NCI-H2081 (cell line): Measurements from ENCODE around the gene CLSTN1.

Experiments used
- DNase-seq, 2 experiments: peaks; one replicate each; lab custom pipeline; 2025; lab: John Stamatoyannopoulos, UW

CLSTN1 gene

DNA sequence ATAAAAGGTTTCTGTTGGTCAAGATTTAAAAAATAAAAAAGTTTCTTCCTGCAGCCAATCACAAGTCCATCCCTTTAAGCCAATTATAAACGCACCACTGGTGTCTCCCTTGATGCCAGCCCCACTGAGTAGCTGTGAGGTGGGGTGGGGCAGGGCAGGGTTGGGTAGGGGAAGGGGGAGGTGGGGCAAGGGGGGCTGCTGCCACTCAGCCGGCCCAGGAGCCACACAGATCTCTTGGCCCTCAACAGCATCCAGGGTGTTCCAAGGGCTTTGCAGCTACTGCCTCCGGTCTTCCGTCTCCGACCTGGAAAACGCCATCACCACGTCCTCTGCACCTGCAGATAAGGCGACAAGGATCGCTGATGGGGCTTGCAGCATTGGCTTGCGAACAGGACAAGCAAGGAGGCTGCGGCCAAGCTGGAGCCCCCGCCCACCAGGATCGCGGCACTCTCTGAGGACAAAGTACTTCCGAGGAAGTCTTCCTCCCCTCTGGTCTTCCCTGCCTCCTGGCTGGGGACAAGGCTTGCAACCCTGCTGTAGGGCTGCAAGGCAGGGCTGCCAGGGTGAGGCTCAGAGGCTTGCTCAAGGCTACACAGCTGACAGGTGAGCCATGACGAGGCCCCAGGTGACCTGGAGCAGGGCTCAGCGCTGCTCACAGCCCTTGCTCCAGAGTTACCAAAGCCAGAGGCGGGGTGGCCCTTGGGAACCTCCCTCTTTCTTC is 26.8 kb upstream of the CLSTN1 start:
- DNase-seq, result no peak

DNA sequence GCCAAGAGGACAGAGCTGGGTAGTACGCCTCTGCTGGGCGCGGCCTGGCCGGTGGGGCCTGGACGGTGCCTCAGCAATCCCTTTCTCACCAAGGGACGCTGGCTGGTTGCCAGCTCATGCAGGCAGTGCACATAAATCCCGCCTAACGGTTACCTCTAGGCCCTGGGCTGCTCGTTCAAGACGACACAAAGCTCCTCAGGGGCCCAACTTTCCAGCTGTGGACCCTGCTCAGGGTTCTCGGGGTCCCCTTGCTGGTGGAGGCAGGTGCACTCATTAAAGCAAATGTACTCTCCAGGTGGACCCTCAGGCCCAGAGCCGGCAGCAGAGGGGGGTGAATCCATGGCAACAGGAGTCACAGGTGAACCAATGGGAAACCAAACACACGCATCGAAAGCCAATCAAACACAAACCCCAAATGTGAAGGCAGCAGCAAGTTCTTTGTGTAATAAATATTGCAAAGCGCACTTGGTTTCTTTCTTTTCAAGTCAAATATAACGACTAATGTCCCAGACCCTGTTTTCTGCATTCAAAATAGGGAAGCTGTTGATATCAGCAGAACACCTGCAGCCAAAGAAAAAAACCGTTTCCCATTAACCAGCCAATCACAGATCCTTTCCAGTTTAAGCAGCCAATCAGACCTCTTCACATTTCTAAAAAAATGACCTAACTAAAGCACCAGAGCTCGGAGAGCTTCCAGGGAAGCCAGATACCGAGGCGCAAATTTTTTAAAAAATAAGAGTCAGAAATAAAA is 26.1 kb upstream of the CLSTN1 start:
- no peak for DNase-seq

DNA sequence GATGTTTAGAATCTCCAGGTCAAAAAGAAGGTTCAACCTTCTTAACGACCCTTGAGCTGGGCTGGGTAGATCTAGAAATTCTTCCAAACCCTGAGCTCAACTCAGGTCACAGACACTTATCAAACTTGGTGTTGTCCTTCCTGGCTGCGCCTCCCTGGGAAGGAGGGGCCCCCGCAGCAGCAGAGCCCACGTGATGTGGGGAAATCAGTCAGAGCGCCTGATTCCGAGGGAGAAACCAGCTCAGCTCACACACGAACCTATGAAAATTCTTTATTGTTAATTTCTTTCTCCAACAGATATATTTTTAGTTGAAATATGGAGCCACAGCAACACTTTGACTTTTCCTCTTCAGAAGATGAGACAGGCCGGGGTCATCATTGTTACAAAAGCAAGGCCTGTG is 24.3 kb upstream of the CLSTN1 start:
- no peak for DNase-seq

DNA sequence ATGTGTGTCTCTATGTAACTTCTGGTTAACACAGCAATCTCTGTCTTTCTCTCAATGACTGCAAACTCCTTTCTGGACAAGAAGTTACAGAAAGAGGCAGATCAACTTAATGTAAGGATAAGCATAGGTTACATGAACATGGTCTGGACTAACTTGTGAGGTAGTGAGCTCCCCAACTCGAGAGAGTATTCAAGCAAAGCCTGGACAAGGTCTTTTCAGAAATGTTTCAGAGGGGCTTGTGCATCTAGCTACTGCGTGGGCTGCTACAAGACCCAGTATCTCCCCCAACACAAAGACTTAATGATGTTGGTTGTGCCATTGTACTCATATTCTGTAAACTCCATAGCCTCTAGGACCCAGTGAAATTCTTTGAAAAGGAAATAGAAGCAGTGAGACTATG is 23.5 kb upstream of the CLSTN1 start:
- no peak for DNase-seq

DNA sequence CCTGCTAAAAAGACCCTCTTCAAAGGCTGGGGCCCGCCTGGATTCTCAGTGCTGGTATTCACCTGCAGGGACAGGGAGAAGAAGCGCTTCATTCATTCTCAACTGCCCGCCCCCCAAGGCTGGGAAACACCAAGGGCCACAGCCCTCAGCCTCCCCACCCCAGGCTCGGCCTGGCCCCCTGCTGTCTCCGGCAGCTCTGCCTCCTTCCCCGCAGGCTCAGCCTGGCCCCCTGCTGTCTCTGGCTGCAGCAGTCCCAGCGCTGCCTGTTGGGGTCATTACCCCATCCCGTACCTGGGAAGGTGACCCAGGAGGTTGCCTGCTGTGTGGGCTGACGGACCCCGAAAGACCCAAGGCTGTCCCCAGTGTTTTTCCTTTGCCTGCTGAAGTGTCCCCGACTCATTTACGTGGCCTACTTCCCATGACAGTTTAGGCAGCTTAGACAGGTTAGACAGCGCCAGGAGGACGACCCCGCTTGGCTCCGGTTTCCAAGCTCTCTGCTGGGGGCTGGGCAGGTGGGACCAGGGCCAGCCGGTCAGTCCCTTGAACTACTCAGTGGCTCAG is 22.9 kb upstream of the CLSTN1 start:
- no peak for DNase-seq

DNA sequence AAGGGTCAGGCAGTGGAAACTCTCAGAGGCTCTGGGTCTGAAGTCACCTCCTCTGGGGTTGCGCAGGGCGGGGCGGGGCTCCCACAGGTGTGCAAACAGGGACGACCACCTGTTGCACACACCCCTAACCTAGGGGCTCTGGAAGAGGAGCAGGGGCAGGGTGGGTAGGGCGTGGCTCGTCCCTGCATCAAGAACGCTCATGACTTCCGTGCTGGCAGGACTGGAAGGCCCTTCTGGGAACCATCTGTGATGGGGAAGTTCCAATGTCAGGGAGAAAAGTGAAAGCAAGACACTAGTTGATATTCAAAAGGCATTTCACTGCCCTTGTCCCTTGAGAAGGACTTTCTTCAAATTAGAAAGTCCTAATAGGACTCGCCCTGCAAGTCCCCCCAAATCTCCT is 22.1 kb upstream of the CLSTN1 start:
- DNase-seq, result no peak

DNA sequence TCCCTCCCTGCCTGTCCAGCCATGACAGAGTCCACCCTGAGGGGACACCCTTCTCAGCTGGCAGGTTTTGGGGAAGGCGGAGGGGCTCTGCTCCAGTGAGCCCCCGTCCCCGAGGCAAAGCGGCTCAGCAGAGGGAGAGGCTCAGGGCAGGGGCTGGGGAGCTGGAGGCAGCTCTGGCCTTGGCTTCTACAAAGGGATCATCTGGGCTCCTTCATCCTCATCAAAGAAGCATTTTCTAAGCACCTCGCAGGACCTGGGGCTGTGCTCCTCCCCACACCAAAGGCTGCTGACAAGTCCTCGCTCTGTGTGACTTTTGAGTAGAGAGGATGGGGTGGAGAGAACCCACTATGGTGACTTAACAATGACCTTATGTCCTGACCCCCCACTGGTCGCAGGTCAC is 21.0 kb upstream of the CLSTN1 start:
- no peak for DNase-seq

DNA sequence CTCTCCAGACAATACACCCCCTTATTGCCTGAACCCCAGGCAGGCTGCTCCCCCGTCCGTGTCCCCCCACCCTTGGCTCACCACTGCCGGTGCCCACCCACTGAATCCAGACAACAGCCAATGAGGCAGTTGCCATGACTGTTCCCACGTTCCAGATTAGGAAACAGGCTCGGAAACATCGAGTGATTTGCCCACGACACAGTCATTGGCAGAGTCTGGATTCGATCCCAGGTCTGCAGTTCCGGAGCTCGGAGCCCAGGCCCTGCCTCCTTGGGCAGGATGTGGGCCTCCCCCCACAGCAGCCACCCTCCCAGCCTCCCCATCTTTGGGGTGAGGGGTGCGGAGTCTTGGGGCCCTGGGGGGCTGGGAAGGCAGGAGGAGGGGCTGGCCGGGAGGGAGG is 20.3 kb upstream of the CLSTN1 start:
- DNase-seq, result no peak

DNA sequence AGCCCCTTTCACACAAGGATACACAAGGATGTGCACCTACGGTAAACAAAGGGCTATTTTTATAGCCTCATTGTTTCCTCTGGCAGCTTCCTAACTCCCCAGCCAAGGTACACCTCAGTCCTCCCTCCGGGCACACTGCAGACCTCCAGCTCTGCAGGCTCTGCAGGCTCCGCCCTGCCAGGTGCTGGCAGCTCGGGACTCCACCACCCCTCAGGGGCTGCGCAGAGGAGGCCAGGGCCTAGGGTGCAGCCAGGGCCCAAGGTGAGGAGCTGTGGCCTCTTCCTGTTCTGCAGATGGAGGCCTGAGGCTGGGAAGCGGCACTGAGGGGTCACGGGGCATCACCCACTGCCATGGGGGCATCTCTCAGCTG is 19.8 kb upstream of the CLSTN1 start:
- peak; percentile 95 to 99 for DNase-seq

DNA sequence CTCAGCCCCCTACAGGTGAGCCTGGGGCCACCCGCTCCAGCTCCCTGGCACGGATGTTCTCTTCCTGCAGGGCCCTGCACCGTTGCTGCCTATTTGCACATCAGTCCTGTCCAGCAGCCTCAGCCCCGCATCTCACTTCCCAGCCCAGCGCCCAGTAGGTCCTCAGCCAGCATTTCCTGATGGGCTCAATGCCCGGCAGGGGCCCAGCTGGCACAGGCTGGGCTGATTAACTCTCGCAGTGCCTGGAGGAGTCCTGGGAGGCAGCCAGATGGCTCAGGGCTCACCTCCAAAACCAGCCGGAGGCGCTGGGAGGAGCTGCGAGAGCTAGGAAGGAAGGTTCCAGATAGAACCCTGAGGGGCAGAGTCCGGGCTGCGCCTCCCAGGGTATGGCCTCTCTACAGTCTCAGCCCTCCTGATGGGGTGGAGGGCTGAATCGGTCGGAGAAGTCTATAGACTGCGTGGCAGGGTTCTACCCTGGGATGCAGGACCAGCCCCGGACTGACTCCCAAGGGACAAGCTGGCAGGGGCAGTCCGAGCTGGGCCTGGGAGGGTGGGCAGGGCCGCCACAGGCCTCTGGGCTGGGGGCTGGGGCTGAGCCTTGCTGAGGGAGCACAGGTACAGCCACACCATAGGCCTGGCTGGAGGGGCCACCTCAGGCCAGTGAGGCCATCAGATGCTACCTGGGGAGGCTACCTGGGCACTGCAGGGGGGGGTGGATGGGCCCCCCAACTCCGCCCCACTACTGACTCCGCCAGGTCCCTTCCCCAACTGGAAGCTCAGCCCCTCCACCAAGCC is 19.2 kb upstream of the CLSTN1 start:
- peak; percentile 84 to 95 for DNase-seq

DNA sequence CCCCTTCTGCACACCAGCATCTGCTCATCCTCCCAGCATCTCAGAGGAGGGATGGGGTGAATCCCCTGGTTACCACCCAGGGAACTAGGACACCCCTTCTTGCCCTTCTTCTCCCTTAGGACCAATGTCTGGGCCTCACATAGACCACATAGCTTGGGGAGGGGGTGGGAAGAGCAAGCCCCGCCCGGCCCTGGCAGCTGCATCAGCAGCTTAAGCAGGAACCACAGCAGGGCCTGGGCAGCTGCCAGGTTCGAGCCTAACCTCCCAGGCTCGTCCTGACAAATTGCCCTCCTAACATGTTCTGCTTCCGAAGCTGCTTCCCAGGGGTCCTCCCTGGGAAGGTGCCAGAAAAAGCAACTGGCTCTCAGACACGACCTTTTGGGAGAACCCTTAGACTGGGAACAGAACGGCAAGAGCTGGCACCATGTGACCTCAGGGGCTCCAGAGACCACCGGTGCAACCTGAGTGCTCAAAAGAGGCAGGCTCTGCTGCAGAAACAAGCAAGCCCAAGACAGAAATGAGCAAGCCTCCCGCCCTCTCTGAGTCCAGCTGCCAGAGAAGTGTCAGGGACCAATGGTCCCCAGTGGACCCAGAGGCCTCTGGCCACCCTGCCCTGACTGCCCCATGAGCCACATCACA is 18.4 kb upstream of the CLSTN1 start:
- DNase-seq, result peak; percentile 79 to 91

DNA sequence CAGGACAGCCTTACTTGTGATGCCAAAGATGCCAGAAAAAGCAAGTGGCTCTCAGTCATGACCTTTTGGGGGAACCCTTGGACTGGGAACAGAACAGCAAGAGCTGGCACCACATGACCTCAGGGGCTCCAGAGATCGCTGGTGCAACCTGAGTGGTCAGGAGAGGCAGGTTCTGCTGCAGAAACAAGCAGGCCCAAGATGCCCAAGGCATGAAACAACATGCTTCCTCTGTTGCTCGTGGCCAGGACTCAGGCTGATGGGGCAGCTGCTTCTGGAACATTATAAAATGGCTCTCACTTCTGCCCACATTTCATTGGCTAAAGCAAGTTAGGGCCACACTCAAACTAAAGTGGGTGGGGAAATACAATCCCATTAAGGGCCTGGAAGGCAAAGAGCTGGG is 17.7 kb upstream of the CLSTN1 start:
- no peak for DNase-seq

DNA sequence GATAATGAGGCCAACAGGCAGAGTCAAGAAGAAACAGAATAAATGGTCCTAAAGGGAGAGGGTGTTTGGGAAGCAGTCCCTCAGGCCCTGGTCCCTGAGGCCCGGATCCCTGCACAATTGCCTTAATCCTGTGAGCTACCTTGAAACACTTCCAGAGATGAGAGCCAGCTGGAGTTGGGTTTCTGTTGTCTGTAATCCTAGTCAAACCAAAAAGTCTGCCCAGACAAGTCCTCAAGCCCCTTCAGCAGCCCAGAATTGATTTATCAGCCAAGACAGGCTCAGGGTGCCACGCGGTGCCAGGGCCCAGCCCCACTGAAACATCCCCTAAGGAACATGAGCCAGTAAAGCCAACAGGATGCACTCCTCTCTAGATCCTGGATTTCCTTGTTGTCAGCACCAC is 16.4 kb upstream of the CLSTN1 start:
- peak in 1 of 2 experiments; percentile 24 for DNase-seq

DNA sequence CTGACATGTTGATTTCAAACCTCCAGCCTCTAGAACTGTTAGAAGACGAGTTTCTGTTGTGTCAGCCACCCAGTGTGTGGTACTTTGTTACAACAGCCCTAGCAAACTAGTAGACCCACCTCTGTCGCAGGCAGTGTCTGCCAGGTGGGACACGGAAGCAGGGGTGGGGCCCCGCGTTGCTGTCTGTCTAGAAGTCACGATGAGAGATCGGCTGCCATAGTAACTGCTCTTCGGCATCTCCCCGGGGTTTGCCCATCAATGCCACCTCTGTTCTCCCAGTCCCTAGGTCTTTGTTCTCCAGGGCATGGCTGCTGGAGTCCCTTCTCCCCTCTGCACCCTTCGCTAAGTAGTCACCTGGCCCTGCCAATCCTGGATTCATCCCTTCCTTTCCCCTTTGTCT is 15.2 kb upstream of the CLSTN1 start:
- no peak for DNase-seq

DNA sequence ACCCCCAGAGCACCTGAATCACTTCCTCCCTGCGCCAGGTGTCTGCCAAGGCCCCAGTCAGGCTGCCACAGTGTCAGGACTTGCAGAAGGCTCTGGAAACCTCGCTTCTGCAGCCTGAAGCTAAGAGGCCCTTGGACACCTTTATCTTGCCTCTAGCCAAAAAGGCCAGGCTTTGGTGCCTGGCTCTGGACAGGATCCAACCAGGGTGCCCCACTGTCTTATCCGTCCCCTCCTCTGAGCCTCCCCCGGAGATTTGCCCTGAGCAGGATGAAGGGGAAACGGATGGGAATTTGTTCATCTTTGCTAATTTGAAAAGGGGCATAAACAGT is 12.8 kb upstream of the CLSTN1 start:
- DNase-seq, result peak in 1 of 2 experiments; percentile 75

DNA sequence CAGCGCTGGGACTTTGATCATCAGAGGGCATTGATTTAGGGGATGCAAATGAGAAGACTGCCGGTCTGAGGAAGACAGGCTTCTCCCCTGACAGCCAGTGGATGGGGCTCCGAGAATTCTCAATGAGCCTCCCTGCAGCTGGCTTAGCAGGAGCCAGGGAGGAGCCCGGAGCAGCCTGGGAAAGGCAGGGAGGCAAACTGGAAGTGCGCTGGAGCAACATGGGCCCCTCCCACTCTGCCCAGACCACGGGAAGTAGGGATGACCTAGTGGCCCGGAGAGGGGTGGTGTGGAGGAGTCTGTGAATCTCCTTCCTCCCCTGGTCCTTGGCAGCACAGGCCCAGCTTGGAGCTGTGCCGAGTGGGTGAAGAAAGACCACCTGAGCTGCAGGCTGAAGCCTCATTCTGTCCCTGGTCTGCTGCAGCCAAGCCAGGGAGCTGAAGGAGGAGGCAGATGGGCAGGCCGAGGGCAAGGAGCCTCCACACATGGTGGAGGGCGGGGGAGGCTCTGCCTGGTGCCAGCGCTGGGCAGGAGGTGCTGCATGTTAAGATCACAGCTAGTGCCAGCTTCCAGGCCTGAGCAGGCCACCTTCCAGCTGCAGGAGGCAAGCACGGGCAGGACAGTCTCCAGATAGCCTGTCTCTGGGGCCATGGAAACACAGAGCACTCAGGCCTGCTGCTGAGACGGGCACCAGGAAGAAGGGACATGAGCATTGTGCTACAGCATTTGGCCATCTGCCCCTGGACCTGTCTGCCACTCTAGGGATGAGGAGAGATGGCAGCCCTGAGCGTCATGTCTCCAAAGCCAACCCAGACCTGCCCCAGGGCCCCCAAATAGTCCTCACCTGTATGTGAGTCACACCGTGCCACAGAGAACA is 12.2 kb upstream of the CLSTN1 start:
- DNase-seq, result peak; percentile 37 to 60

DNA sequence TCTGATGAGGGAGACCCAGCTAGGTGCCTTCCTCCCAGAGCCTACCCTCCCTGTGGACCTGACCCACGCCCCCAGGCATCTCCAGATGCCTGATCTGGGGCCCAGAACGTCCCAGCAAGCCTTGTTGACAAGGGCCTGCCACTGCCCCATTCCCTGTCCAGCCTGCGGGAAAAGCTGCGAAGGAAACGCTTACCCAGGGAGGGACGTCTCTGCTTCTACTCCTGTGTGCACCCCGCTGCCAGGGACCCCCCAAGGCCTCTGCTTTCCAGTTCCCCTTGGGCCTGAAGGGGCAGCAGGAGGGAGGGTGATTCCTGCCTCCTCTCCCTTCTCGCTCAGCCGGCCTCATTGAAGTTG is 11.6 kb upstream of the CLSTN1 start:
- DNase-seq, result no peak

DNA sequence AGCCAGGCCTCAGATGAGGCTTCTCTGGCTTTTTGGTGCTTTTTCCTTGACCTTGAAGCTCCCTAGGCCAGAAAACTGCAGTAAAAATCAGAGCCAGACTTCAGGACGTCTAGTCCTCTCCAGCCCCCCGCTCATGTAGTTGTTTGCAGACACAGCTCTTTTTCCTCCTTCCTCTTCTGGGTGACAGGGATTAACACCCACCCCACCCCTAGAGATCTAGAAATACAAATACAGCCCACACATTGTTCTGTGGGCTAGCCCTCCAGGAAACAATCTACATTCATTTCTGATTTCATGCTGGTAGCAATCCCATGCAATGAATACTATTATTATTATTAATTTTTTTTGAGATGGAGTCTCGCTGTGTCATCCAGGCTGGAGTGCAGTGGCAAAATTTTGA is 9.9 kb upstream of the CLSTN1 start:
- DNase-seq, result no peak

DNA sequence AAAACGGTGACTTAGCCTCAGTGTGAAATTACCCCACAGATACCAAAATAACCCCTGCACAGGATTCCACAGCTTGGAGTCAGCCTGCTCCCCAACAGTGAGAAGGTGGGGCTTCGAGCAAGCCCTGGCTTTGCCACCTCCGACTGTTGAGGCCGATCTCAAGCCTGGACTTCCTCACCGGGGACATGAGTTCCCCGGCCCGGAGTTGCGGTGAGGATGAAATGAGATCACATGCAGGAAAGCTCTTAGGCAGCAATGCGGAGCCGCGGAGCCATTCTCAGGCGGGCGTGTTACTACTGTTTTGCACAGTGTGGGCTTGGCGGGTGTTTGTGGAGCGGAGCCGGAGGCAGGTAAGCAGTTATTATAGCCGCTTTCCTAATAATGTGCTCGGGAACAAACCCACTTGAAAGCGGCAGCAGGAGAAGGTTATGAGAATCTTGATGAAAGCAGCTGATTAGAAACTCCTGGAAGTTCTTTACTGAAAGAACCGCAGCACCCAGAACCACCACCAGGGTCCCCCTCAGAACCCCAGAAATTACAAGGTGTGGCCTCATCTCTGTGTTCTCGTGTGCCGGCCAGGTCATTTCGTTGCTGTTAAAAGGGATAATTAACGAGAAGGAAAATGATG is 3.9 kb upstream of the CLSTN1 start:
- peak; percentile 48 to 64 for DNase-seq

DNA sequence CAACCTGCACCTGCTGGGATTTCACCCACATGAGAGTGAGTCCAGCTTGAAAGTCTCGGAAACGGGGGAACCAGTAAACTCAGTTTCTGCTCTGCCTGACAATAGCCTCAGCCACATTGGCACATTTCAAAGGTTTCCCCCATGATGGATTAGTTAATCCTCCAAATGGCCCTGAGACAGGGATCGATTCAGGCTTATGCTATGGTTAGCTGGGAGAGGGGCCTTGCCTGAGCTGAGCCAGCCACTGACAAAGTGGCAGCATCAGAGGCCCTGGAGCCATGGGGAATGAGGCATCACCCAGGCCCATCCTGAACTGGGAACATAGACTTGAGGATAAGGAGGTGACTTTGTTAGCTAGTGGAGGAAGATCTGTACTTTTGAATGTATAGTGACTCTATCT is 2.9 kb upstream of the CLSTN1 start:
- no peak for DNase-seq

DNA sequence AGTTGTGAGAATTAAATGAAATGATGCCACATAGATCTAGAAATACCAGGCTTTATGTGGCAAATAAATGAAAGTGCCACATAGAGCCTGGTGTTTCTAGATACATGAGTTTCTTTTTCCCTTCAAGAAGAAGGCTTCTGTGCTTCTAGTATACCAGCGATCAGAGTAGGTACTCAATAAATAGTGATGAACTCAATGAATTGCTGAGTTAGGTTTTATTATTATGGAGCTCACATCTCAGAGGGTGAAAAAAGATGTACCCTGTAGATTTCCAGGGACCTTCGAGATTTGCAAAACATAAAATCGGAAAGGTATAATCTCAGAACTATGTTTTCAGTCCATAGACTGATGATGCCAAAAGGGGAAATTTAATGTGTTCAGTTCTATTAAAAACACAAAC is 2.3 kb upstream of the CLSTN1 start:
- no peak for DNase-seq
